Mucosa of descending colon (tissue), 3 donors: ENCODE results near the gene EFHC1. TPM values are rescaled to one million over a fixed set of nuclear protein-coding genes. Genes with fewer than 3 reads are reported as not detected.

Source experiments
- ATAC-seq: fragments of 200-7000 bp; cut with Tn5 transposase; one replicate; pipeline ENCODE4 v1.9.1; 2020; ENCODE audit warnings: mild to moderate bottlenecking, moderate library complexity
- DNase-seq, 3 donors: peaks; one replicate each; pipeline ENCODE4 v3.0.0-alpha.2; 2020
- H3K36me3 ChIP-seq: fragments of 200-600 bp; one replicate; pipeline ENCODE4 v1.8.0; 2021; ENCODE audit warnings: low read depth, mild to moderate bottlenecking
- H3K4me1 ChIP-seq: fragments of 200-600 bp; one replicate; pipeline ENCODE4 v1.8.0; 2021; ENCODE audit warnings: low read depth, mild to moderate bottlenecking
- H3K4me3 ChIP-seq: fragments of 200-600 bp; one replicate; pipeline ENCODE4 v1.8.0; 2021; ENCODE audit warnings: mild to moderate bottlenecking
- H3K9me3 ChIP-seq: fragments of 200-600 bp; one replicate; pipeline ENCODE4 v1.8.0; 2021; ENCODE audit warnings: mild to moderate bottlenecking
- intact Hi-C, 2 donors: fragments of 100-400 bp; cut with DNase I in 1 of 2; cut with micrococcal nuclease in 1 of 2; formaldehyde crosslinking; loops; one replicate each; pipeline versions ENCODE4 v1.11.0 to v1.11.1; 2022; cut with DNase I, micrococcal nuclease
- total RNA-seq, 3 donors: library from RNA; stranded (reverse); fragmentation: NEBNext Ultra II Directional in 2 of 3; extraction: Animal tissue kit (Norgen Biotek cat#: 25700) in 2 of 3; gene quantifications; one replicate each; pipeline versions ENCODE4 v1.2.1 to v1.2.4, GENCODE V29; 2021 to 2023
- TF ChIP-seq, protein P1 (sequence below): fragments of 200-600 bp; IDR thresholded peaks from one replicate; pipeline ENCODE4 v1.8.0; 2022; ENCODE audit warnings: antibody characterized with exemption, mild to moderate bottlenecking
- donor health status: DM: no; HTN: no; CAD: no; lungs with moderate emphysema.
- donor health status: DM: no; HTN: no; CAD: no.
- donor health status: DM: no; HTN: yes; CAD: no.

Gene EFHC1
- total RNA-seq, 3 donors from 2014 or later = 10.8 to 22.2 (median 20.5) TPM

DNA sequence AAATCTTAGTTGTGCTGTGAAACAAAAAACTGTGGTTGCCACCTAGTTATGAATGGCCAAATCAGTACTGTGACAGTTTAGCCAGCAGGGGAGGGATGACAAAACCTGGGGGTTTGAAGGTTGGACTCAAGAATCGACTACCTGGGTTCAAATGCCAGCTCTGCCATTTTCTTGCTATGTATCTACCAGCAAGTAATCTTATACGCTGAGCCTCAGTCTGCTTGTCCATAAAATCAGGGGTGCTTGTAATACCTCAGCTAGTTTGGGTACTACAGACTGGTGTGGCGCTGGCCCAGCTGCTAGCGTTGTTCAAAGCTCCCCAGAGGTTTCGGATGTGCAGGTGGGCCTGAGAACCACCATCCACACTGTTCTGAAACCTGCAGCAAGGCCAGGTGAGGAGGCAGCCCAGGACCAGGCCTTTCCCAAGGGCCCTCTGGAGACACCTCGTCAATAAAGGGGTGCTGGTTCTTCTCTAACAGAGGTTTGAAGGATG, 116.3 kb downstream of the EFHC1 start:
- Histone ChIP-seq H3K4me1 (peaks cover 12% of the 10 kb centered on the region), H3K4me3 (no peak overlapping the region), H3K36me3 (no peaks in the 10 kb centered on the region), H3K9me3 (no peaks in the 10 kb centered on the region)
- intact Hi-C loops = no loop called here
- peak; percentile 50 for ATAC-seq
- TF ChIP-seq, protein P1, sequence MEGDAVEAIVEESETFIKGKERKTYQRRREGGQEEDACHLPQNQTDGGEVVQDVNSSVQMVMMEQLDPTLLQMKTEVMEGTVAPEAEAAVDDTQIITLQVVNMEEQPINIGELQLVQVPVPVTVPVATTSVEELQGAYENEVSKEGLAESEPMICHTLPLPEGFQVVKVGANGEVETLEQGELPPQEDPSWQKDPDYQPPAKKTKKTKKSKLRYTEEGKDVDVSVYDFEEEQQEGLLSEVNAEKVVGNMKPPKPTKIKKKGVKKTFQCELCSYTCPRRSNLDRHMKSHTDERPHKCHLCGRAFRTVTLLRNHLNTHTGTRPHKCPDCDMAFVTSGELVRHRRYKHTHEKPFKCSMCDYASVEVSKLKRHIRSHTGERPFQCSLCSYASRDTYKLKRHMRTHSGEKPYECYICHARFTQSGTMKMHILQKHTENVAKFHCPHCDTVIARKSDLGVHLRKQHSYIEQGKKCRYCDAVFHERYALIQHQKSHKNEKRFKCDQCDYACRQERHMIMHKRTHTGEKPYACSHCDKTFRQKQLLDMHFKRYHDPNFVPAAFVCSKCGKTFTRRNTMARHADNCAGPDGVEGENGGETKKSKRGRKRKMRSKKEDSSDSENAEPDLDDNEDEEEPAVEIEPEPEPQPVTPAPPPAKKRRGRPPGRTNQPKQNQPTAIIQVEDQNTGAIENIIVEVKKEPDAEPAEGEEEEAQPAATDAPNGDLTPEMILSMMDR = no peak
- DNase-seq = no peak

DNA sequence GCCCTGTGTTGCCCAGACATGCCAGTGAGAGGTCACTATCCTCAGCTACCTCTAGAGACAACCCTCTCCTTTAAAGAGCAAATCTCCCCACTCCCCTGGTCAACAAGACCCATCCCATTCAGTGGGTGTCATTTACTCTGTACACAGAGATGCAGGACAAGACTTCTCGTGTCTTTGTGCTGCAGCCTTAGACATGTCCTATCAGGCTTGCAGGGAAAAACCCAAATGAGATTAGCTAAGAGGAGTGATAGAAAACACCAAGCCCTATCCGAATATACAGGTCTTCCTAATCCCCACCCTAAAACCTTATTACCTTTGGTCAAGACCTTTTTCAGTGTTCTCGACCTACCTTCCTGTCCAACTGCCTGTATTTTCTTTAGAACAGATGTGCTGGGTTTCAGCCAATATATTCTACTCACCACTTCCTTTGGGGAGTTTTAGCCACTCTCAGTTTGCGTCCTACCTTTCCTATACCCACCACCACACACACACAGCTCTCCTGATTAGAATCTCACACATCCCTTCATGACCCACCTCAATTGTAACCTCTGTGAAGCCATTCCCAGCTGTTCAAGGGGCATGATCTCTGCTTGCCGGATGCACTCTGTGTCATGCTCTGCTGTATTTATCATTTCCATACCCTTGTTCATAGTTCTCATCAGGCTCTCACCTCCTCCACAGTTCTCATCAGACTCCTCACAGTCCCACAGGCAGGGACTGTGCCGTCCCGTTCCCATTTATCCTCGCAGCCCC, 117.0 kb downstream of the EFHC1 start:
- TF ChIP-seq, protein P1 = no peak
- Histone ChIP-seq H3K36me3 (no peaks in the 10 kb centered on the region), H3K4me3 (no peak overlapping the region), H3K4me1 (peaks cover 12% of the 10 kb centered on the region), H3K9me3 (no peaks in the 10 kb centered on the region)
- ATAC-seq (peak; percentile 24), DNase-seq (no peak)
- intact Hi-C loops = no loop called here

GRCh38 chr6:52538252-52538900, 118.2 kb downstream of the EFHC1 start:
- Histone ChIP-seq H3K9me3 (no peaks in the 10 kb centered on the region), H3K36me3 (no peaks in the 10 kb centered on the region), H3K4me1 (peaks cover 12% of the 10 kb centered on the region), H3K4me3 (no peak overlapping the region)
- DNase-seq (no peak), ATAC-seq (no peak)
- TF ChIP-seq, protein P1 = no peak
- intact Hi-C loops = no loop called here

DNA sequence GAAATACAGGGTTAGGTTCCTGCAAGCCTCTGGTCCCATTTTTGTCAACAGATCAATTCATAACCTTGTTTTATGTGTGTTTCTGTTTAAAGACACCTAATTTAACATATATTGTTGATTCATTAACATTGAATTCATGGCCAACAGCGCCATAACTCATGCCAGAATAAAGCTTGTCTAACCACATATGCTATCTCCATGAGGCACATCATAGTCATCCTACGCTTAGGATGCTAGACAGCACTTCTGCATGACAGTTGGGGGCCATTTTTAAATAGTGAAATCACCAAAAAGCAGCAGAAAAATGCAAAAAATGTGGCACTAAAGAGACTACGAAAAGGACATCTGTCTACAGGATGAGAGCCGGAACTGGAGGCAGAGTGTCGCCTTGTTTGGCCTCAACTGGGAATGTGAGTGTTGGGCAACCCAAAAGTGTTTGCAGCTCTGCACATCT, 118.8 kb downstream of the EFHC1 start:
- intact Hi-C loops = no loop called here
- TF ChIP-seq, protein P1 = no peak
- ATAC-seq = no peak

DNA sequence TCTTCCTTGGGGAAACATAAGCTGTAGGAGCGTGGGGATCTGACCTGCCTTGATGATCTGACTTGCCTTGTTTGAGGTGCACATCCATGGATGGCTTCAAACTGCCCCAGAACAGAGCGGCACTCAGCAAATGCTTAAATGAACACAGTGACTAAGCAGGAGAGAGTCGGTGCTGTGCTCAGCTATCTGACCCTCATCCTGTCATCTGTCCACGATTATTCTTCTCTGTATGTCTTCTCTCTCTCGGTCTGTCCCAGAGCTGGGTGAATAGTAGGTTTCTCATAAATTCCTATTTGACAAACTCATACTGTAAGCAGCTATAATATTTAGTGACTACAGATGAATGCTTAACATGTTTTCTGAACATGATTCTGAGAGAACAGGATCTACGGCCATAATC, 119.5 kb downstream of the EFHC1 start:
- TF ChIP-seq, protein P1 = no peak
- no peaks in the 10 kb centered on the region for H3K9me3 ChIP-seq
- H3K4me3 ChIP-seq = no peak overlapping the region
- H3K36me3 ChIP-seq = no peaks in the 10 kb centered on the region
- no peak for ATAC-seq
- DNase-seq = no peak
- intact Hi-C loops = no loop called here
- peaks cover 20% of the 10 kb centered on the region for H3K4me1 ChIP-seq

More for the DNA sequence above, 118.8 kb downstream of the EFHC1 start:
- Histone ChIP-seq H3K9me3 (no peaks in the 10 kb centered on the region), H3K4me3 (no peak overlapping the region), H3K4me1 (peaks cover 16% of the 10 kb centered on the region), H3K36me3 (no peaks in the 10 kb centered on the region)
- DNase-seq = no peak
